GM12872 (cell line): Measurements from ENCODE around the gene MSANTD3.

Source experiments
- TF ChIP-seq, protein P1 (sequence below): IDR thresholded peaks from 3 replicates; pipeline ENCODE4 v1.5.1; 2011; ENCODE audit warnings: low read depth, mild to moderate bottlenecking, low read length, moderate library complexity; ENCODE audit not compliant: insufficient read depth

The MSANTD3 gene

DNA sequence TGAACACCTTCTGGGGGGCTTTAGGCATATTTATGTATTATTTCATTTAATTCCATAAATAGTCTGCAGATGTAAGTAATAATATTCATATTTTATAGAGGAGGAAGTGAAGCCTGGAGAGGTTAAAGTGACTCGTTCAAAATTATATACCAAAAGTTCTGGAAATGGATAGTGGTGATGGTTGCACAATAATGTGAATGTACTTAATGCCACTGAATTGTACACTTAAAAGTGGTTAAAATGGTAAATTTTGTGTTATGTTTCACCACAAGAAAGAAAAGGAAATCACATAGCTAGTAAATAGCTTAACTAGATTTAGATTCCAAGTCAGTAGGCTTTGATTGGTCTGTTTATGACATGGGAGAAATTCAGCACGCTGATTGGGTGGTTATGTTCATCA is 33.0 kb downstream of the MSANTD3 start:
- TF ChIP-seq, protein P1, sequence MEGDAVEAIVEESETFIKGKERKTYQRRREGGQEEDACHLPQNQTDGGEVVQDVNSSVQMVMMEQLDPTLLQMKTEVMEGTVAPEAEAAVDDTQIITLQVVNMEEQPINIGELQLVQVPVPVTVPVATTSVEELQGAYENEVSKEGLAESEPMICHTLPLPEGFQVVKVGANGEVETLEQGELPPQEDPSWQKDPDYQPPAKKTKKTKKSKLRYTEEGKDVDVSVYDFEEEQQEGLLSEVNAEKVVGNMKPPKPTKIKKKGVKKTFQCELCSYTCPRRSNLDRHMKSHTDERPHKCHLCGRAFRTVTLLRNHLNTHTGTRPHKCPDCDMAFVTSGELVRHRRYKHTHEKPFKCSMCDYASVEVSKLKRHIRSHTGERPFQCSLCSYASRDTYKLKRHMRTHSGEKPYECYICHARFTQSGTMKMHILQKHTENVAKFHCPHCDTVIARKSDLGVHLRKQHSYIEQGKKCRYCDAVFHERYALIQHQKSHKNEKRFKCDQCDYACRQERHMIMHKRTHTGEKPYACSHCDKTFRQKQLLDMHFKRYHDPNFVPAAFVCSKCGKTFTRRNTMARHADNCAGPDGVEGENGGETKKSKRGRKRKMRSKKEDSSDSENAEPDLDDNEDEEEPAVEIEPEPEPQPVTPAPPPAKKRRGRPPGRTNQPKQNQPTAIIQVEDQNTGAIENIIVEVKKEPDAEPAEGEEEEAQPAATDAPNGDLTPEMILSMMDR: no peak

DNA sequence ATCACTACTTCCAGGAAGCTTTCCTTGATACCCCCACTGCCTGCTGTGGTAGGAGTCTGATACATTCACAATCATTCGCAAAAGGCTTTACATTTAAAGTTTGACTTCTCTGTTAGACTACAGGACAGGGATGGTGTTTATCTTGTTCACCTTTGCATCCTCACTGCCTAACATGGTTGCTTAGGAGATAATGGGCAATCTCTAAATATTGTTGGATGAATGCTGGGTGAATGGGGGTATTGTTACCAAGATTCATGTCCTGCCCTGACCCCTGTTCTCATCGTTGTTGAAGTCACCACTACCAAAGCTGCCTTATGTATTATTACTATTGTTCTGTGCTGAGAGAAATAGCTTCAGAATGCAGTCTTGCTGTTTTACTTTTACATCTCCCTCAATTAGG is 38.3 kb downstream of the MSANTD3 start:
- TF ChIP-seq, protein P1: no peak

DNA sequence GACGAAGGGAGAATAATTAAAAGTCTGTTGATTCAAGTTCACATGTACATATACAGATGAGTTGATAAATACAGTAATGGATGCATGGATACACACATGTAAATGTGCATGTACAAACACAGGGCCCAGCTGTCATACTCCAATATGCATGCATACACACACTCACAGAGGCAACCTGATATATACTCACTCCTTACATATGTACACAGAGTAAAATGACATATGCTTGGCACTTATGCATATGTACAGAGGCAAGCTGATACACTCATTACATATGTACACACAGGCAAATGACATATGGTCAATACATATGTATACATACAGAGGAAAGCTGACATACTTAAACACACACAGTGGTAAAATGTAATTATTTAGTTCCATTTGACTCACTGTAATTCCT is 38.8 kb downstream of the MSANTD3 start:
- TF ChIP-seq, protein P1: no peak

DNA sequence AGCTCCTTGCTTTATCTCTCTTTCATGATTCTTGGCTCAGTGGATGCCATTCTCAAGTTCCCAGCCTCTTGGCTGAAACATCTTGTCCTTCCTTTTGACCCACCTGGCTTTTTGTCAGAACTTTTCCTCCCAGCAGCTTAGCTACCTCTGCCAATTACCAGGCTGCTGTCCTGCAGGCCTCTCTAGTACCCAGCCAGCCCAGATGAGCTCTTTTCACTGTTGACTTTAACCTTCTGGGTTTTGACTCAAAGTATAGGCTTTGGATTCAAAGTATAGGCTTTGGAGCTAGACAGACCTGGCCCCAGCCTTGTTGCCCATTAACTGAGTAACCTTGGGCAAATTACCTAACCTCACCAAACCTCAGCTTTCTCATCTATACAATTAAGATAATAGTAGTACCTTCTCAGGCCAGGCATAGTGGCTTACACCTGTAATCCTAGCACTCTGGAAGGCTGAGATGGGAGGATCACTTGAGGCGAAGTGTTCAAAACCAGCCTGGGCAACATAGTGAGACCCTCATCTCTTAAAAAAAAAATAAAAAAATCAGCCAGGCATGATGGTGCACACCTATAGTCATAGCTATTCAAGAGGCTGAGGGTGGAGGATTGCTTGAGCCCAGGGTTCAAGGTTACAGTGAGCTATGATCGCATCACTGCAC is 39.4 kb downstream of the MSANTD3 start:
- TF ChIP-seq, protein P1: no peak

DNA sequence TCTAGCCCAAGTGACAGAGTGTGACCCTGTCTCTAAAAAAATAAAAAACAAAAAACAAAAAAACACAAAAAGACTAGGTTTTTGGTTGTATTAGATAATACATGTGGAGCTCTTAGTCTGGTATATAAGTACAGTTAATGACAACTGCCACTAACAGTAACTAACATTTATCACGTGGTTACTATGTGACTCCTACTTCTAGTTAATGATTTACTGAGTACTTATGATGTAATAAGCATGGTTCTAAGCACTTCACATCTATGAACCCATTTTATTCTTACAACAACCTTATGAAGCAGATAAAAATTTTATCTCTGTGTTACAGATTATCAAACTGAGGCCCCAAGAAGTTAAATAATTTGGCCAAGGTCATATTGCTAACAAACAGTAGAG is 39.9 kb downstream of the MSANTD3 start:
- TF ChIP-seq, protein P1: no peak

DNA sequence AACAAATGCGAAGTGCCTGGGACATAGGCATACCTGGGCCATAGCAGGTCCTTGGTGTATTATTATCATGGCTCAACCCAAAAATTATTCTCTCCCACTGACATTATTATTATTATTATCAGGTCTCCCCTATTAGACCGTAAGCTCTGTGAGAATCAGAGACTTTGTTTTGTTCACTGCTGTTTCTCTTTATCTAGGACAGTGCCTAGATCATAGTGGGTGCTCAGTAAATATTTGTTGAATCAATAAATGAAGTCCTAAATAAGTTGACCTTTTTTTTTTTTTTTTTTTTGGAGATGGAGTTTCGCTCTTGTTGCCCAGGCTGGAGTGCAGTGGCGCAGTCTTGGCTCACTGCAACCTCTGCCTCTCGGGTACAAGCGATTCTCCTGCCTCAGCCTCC is 41.1 kb downstream of the MSANTD3 start:
- TF ChIP-seq, protein P1: no peak

DNA sequence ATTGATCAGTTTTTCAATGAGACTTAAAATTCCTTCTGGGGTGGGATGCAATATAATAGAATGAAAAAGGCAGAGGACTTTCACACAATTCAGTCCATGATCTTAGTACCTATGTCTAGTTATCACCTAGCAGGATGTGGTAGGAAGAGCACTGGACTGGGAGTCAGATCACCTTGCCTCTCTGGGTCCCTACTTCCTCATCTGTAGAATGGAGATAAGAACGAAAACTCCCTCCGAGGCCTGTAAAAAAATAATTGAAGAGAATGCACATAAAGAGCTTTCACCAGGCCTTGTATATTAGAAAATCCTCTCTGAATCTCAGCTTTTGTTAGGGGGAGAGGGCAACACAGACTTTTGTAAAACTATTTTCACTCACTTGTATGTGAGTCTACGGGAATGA is 45.3 kb downstream of the MSANTD3 start:
- TF ChIP-seq, protein P1: no peak
